Prostate gland (tissue), 2 donors: ENCODE measurements around the gene TRAF3IP3.

Experiments used
- CTCF ChIP-seq, 4 experiments: fragments of 200-600 bp in 2 of 4; fragments of 450-650 bp in 2 of 4; sonication (generic) in 2 of 4; IDR thresholded peaks; 1 replicate in 3 of 4; 2 replicates in 1 of 4; pipeline ENCODE4 v1.5.1; 2016 to 2019; ENCODE audit warnings: antibody characterized with exemption in 4 of 4, mild to moderate bottlenecking in 2 of 4, moderate library complexity in 2 of 4
- POLR2A ChIP-seq: fragments of 450-650 bp; IDR thresholded peaks from one replicate; pipeline ENCODE4 v1.6.1; 2016; ENCODE audit warnings: antibody characterized with exemption, mild to moderate bottlenecking

- TF ChIP-seq CTCF (IDR thresholded peaks at IDR 0.05) (no peak), POLR2A (no peak)
Observed at GRCh38 chr1:209787551-209787950, 31.7 kb downstream of the TRAF3IP3 start.
